NCI-H1436 treated with DMSO at 0.1 percent for 48 hours (cell line): ENCODE measurements around the gene CLHC1.
"Not testable (repeated sequence)": the region's sequence is repeated elsewhere in the genome, so short reads cannot be mapped to it uniquely, and the experiment has no call there.

ENCODE experiments used
- DNase-seq: peaks from one replicate; lab custom pipeline; 2025; lab: John Stamatoyannopoulos, UW

Gene CLHC1

GRCh38 chr2:55136138-55136541 lies 96.0 kb downstream of the CLHC1 start:
- no peak for DNase-seq

- DNase-seq = no peak
These were observed 96.6 kb downstream of the CLHC1 start for GRCh38 chr2:55135491-55135890.

GRCh38 chr2:55134316-55134706 lies 97.8 kb downstream of the CLHC1 start:
- DNase-seq = no peak

GRCh38 chr2:55133467-55134315 lies 98.4 kb downstream of the CLHC1 start:
- DNase-seq = no peak

- no peak for DNase-seq
These were observed 101.2 kb downstream of the CLHC1 start for GRCh38 chr2:55130849-55131248.

DNA sequence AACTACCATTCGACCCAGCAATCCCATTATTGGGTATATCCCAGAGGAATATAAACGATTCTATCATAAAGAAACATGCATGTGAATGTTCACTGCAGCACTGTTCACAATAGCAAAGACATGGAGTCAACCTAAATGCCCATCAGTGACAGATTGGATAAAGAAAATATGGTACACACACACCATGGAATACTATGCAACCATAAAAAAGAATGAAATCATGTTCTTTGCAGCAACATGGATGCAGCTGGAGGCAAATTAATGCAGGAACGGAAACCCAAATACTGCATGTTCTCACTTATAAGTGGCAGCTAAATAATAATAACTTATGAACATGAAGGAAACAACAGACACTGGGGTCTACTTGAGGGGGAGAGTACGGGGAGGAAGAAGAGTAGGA lies 105.5 kb downstream of the CLHC1 start:
- DNase-seq = not testable (repeated sequence)
